Embryonic facial prominence (tissue), 1 donor: ENCODE results near the gene CCDC157.

Experiments used
- DNase-seq: peaks from one replicate; pipeline ENCODE4 v3.0.0-alpha.2; 2016; ENCODE audit errors: extremely low spot score

CCDC157 gene

DNA sequence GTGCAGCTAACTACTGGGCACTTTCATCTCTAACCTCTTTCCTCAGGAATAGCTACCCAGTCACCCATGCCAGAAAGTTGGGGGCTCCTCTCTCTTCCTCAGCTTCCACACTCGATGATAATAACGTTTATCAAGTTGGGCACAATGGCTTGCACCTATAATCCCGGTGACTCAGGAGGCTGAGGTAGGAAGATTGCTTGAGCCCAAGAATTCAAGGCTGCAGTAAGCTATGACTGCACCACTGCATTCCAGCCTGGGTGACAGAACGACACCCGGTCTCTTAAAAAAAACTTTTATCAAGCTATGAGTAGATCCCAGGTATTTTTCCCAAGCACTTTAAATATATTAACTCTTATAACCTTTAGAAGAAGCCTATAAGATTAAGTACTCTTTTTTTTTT, 2.2 kb upstream of the CCDC157 start:
- no peak for DNase-seq

GRCh38 chr22:30357236-30357570, 396 bp downstream of the CCDC157 start:
- DNase-seq: peak; percentile 24

GRCh38 chr22:30357650-30358215, 926 bp downstream of the CCDC157 start:
- no peak for DNase-seq

- no peak for DNase-seq
These were observed 1.7 kb downstream of the CCDC157 start for GRCh38 chr22:30358541-30358940.

GRCh38 chr22:30361916-30362650, 5.3 kb downstream of the CCDC157 start:
- DNase-seq: no peak

- no peak for DNase-seq
These were observed 6.0 kb downstream of the CCDC157 start for GRCh38 chr22:30362651-30363281.

- DNase-seq: no peak
These were observed 9.1 kb downstream of the CCDC157 start for GRCh38 chr22:30365891-30366290.

GRCh38 chr22:30368420-30368819, 11.6 kb downstream of the CCDC157 start:
- DNase-seq: no peak

GRCh38 chr22:30370641-30371230, 13.9 kb downstream of the CCDC157 start:
- no peak for DNase-seq

DNA sequence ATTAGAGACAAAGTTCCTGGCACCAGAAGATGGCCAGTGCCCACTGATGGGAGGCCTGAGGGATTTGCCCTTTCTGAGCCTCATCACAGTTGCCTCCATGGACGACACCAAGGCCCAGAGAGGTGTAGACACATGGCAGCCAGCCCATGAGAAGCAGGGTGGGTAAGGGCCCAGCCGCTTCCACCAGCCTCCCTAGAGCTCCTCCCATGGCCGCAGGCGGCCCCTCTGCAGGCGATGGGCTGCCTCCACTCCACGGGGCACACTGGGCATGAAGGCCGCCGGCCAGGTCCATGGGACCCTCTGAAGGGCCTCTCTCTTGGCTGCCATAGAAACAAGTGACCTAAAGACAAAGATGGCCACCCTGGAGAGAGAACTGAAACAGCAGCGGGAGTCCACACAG, 14.5 kb downstream of the CCDC157 start:
- DNase-seq: no peak

- no peak for DNase-seq
These were observed 15.2 kb downstream of the CCDC157 start for GRCh38 chr22:30371981-30372380.

- no peak for DNase-seq
These were observed 16.1 kb downstream of the CCDC157 start for GRCh38 chr22:30372915-30373314.

- DNase-seq: no peak
These were observed 16.8 kb downstream of the CCDC157 start for GRCh38 chr22:30373331-30374325.

DNA sequence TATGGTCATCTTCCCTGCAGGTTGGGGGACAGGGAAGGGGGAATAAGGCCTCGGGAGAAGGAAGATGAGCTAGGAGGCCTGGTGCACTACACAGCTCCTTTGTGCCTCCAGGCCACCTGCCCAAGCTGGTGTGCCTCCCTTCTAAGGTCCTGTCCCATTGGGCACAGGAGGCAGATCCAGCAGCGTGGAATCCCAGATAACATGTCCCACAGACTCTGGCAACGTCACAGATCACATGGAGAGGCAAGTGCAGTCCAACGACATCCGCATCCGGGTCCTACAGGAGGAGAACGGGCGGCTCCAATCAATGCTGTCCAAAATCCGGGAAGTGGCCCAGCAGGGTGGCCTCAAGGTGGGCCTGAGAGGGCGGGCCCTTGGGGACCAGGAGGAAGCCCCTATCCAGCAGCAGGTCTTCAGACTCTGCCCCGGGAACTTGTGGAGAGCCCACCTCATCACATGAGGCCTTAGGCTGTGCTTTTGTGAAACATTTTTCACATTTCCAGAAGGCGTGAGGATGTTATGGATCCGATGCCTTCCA, 18.6 kb downstream of the CCDC157 start:
- DNase-seq: no peak

- no peak for DNase-seq
These were observed 23.2 kb downstream of the CCDC157 start for GRCh38 chr22:30380011-30380410.

- DNase-seq: no peak
These were observed 24.5 kb downstream of the CCDC157 start for GRCh38 chr22:30381264-30381663.

- DNase-seq: no peak
These were observed 25.5 kb downstream of the CCDC157 start for GRCh38 chr22:30382340-30382739.

- DNase-seq: no peak
These were observed 26.3 kb downstream of the CCDC157 start for GRCh38 chr22:30383061-30383460.

DNA sequence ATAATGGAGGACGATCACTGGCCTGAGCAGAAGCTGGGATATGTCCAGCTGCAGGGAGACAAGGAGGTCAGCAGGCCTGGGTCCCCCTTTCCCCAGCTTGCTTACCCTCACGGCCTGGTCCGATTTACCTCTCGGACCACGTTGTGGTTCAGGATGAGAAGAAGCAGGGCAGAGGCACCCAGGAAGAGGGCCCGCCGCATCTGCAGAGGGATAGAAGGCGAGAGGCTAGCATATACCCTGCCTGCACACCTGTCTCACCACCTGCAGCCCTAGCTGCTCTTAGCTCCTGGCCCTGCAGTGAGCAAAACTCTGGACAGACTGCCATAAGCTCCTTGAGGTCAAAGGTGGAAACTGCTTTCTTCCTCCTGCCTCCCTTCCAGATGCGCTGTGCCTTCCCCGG, 29.1 kb downstream of the CCDC157 start:
- DNase-seq: no peak

- no peak for DNase-seq
These were observed 29.8 kb downstream of the CCDC157 start for GRCh38 chr22:30386608-30386959.
